ENCODE measurements around the gene CYS1.
A peak's percentile ranks its signal among the peaks of the same experiment; 100 is the strongest.

The CYS1 gene

GRCh38 chr2:10047616-10048500 is 32.4 kb downstream of the CYS1 start:
- DNase-seq (ENCODE audit: low read depth): no peak

GRCh38 chr2:10046931-10047330 is 33.3 kb downstream of the CYS1 start:
- no peak for DNase-seq (ENCODE audit: low read depth)

DNA sequence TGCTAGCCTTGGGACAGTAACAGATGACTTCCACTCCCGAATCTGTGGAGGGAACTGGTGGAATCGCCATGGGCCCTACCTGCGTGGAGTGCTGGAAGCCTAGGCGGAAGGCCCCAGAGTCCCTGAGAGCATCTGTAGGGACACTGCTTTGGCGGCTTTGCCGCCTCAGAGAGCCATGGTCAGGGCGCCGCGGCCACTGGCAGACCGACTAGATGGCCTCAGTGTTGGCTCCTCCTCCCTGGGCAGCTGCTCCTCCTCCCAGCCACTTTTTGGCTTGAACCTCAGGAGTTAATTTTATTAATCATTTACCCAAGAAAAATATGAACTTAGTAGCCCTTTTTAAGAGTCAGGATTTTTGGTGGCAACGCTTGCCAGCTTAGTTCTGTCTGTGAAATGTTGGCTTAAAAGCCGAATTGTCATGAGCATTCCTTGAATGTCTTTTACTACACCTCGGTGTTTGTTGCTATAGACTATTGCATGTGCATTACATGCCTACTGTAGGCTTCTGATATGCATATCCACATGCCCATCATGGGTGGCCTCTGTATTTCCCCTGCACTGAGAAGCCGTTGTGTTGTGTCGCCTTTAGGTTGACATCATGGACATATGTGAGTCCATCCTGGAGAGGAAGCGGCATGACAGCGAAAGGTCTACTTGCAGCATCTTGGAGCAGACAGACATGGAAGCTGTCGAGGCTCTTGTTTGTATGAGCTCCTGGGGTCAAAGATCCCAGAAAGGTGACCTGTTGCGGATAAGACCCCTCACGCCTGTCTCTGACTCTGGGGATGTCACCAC is 34.5 kb downstream of the CYS1 start:
- DNase-seq (ENCODE audit: low read depth): no peak

GRCh38 chr2:10043906-10044601 is 36.2 kb downstream of the CYS1 start:
- peak; percentile 75 for DNase-seq (ENCODE audit: low read depth)

- DNase-seq (ENCODE audit: low read depth): peak; percentile 65
Measured at GRCh38 chr2:10043256-10043905, 36.8 kb downstream of the CYS1 start, which contains the start of gene KLF11. Gene KLF11 (plus strand): TSS chr2:10043550. CDS start chr2:10043717, 167 bp downstream.

DNA sequence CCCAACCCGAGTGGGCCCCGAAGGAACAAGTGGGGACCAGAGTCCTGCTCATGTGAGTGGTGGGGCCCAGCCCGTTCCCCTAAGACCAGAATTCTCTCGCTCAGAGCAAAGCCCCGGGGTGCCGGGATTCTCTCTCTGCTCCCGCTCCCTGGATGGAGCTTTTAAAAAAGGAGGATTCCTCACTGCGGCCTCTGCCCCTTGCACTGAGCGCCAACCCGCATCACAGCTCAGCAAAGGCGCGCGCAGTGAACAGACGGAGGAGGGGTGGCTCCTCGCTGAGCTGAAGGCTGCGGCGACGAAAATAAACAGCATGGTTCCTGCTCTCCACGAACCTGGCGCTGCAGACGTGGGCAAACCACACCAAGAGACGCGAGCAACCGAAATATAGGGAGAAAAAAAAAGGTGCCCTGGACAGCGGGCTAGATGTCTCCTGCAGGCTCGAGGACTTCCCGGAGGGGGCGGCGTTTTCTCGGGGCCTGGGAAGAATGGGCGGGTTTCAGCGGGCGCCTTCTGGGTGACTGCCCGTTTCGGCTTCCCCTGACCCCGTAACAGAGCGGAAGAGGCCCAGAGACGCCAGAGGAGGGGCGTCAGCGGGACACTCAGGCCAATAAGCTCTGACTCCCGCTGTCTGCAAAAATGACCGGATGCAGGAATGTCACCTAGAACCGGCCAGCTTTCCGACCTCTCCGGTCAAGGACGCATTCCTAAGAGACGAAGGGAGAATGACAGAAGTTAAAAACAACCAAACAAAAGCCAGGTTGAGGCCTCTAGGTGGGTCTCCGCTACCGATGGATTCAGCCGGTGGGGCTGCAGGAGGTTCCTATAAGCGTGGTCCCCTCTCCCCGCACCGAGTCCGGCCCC is 37.7 kb downstream of the CYS1 start:
- DNase-seq (ENCODE audit: low read depth): no peak

DNA sequence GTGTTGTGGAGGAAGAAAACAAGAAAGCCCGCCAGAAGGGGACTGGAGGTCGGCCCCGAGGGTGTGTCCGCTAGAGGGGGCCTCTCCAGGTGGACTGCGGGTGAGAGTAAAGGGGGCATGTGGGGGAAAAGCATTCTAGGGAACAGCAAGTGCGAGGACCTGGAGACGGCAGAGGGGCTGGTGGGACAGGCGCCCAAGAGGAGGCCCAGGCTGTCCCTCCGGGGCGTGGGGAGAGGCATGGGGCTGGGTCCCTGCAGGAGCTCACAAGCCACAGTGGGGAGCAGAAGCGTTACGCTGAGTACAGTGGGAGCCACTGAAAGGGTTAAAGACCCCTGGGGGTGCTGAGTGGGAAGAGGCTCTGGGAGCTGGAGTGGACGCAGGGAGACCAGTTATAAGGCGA is 38.5 kb downstream of the CYS1 start:
- DNase-seq (ENCODE audit: low read depth): no peak

DNA sequence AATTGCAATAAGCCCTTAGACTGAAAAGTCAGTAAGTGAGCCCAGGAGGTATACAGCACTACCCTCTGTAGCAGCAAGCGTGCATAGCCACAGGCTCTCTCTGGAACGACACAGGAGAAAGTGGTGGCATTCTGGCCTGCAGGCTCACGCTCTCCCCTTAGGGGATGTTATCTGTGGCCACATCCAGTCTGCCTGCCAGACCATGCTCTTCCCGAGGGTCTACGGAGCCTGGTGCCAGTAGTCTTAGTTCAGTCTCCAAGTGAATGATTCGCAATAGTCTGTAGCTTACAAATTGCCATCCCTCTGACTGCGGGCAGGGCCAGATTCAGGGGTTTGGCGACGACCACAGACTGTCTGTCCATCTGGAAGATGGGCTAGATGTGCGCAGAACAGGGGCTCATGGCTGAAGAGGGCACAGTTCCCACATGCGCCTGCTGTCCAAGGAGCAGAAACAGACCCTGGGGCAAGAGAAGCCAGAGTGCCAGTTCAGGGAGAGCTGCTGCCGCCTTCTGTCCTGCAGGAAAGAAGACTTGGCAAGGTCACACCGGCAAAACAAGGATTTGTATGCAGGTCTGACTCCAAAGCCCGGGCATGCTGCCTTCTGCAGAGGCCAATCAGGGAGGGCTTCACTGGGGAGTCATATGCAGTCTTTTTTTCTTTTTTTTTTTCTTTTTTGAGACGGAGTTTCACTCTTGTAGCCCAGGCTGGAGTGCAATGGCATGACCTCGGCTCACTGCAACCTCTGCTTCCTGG is 40.4 kb downstream of the CYS1 start:
- no peak for DNase-seq (ENCODE audit: low read depth)

DNA sequence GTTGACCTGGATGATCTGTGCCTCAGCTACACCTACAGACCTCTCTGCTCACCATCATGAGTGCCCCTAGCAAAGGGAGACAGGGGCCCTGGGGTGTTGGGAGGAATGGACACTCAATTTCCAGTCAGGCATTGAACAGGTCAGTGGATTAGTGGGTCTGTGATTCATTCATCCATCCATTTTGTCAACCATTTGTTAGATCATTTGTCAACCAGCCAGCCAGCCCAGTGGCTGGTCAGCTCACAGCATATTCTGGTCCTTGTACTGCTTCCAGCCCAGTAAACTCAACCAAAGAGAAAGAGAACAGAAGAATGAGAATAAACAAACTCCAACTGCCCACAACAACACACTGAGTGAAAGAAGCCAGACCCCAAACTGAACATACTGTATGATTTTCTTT is 41.5 kb downstream of the CYS1 start:
- DNase-seq (ENCODE audit: low read depth): no peak

- DNase-seq (ENCODE audit: low read depth): no peak
Measured at GRCh38 chr2:10038123-10038522, 42.1 kb downstream of the CYS1 start.

DNA sequence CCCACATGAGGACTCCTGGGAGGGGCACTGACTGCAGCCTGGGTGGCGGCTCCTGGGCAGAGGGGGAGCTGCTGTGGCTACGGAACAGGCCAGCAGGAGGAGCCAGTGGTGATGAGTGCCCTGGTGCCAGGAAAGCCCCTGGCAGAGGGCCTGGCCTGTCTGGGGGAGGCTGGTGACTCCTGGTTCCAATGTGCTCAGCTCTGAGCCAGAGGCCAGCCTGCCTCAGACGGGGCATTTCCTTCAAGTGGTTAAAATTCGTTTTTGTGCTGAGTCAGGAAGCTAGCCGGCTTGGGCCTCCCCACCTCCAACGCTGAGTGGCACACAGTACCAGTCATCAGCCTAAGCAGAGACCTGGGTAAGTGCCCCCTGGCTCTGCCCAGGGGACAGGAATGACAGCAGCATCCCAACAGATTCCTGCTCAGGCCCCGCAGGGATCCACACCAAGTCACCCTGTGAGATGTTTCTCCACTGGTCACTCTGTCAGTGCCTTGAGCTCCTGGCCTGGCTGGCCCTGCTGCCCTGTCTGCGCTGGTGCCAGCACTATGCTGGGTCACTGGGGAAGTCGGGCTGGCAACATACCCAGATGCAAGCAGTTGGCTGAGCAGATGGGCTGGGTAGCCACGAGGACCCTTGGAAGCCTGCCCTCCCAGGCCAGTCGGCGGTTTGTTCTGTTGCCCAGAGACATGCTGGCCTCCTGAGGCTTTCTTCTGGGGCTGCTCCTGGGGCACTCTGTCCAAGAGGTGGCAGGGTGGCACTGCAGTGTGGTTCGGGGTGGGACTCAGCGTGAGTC is 43.9 kb downstream of the CYS1 start:
- no peak for DNase-seq (ENCODE audit: low read depth)

- no peak for DNase-seq (ENCODE audit: low read depth)
Measured at GRCh38 chr2:10035633-10036032, 44.6 kb downstream of the CYS1 start.

- no peak for DNase-seq (ENCODE audit: low read depth)
Measured at GRCh38 chr2:10035053-10035422, 45.2 kb downstream of the CYS1 start.

- no peak for DNase-seq (ENCODE audit: low read depth)
Measured at GRCh38 chr2:10034333-10035052, 45.7 kb downstream of the CYS1 start.

GRCh38 chr2:10033251-10034006 is 46.8 kb downstream of the CYS1 start:
- DNase-seq (ENCODE audit: low read depth): no peak

DNA sequence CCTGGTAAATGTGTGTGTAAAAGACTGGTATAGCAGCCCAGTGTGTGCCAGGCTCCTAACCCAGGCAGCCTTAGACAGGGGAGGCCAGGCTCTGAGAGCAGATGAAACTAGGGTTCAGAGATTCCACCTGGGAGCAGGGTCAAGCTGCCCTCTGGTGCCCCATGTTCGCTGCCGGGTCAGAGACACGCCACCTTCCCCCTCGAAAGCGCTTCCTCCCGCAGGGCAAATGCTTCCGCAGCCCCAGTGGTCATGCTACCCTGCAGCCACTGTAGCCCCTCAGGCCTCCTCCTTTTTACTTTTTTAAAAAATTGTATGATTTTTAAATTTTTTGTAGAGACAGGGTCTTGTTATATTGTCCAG is 47.5 kb downstream of the CYS1 start:
- no peak for DNase-seq (ENCODE audit: low read depth)

DNA sequence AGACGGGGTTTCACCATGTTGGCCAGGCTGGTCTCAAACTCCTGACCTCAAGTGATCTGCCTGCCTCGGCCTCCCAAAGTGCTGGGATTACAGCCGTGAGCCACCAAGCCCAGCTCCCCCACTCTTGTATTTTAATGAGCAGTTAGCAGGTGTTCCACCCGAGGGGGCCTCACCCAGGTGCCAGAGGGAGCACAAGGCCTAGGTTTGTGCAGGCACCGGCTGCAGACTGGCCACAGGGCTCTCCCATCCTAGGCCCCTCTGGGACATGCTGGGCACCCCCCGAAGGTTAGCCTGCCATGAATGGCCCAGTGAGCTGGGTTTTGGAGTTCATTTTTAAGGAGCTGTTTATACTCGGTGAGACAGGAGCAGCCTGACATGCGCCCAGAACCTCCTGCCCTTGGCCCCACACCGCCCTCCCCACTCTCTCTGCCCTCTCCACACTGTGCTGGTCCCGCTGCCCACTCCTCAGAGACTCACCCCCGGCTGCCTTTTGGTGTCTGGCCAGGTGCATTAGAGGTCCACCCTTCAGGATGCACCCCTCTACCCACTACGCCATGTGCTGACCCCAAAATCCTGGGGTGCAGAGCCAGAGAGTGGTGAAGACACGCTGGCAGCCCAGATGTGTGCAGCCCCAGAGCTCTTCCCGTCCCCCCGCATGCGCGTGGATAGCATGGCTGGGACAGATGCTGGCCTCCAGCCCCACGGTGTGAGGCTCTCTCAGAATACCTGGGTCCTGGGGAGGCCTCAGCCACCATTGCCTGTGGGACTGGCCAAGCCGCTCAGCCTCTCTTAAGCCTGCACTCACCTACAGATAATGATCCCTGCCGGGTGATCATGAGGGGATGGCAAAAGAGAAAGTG is 48.1 kb downstream of the CYS1 start:
- DNase-seq (ENCODE audit: low read depth): no peak
